A549 (cell line): ENCODE measurements around the gene SLC30A1.

Experiments
- CTCF ChIP-seq: fragments of >200 bp; sonication (Bioruptor Twin); formaldehyde crosslinking; IDR thresholded peaks from 3 replicates; pipeline ENCODE4 v1.5.1; 2016
- ESRRA ChIP-seq: fragments of 150-350 bp; IDR thresholded peaks from 2 replicates; pipeline ENCODE4 v1.6.1; 2014; ENCODE audit warnings: mild to moderate bottlenecking, low read length, borderline replicate concordance
- HEYL ChIP-seq: fragments of 250-450 bp; sonication (Bioruptor Pico); IDR thresholded peaks from 2 replicates; pipeline ENCODE4 v1.8.0; 2021; ENCODE audit warnings: mild to moderate bottlenecking, moderate library complexity
- RFX5 ChIP-seq: fragments of 450-650 bp; IDR thresholded peaks from 2 replicates; pipeline ENCODE4 v1.7.1; 2014; ENCODE audit warnings: antibody characterized with exemption, mild to moderate bottlenecking, moderate library complexity

GRCh38 chr1:211525101-211525676 lies 53.8 kb downstream of the SLC30A1 start:
- no peak for TF ChIP-seq CTCF
- no peak for TF ChIP-seq ESRRA
- no peak for TF ChIP-seq RFX5
- TF ChIP-seq HEYL: no peak
